H1 (cell line): ENCODE measurements around the gene PMM1. TPM values are rescaled to one million over a fixed set of nuclear protein-coding genes. Genes with fewer than 3 reads are reported as not detected.

Experiments
- CTCF ChIA-PET: fragments of 300-600 bp; sonication (Branson Sonifier 250); formaldehyde crosslinking; loops from one replicate; lab custom pipeline; 2021; ENCODE audit not compliant: partially characterized antibody; lab: Charles Lee
- POLR2A ChIA-PET: fragments of 300-600 bp; sonication (Branson Sonifier 250); formaldehyde crosslinking; loops from one replicate; lab custom pipeline; 2021; ENCODE audit warnings: inconsistent platforms; ENCODE audit not compliant: partially characterized antibody; lab: Charles Lee
- DNase-seq, 2 experiments: peaks; one replicate each; pipeline versions ENCODE4 v3.0.0 to v3.0.0-alpha.2; 2010 to 2022; ENCODE audit warnings: low spot score in 2 of 2, low read depth in 1 of 2, mixed read lengths in 1 of 2
- FAIRE-seq: peaks from 2 replicates; lab custom pipeline; 2011; peaks lifted over from hg19 to GRCh38; lab: Jason Lieb, UNC
- H2AFZ ChIP-seq: 2 replicates; pipeline ENCODE4 v1.8.1; 2012; ENCODE audit warnings: low read length, inconsistent platforms
- H2AK5ac ChIP-seq: 2 replicates; pipeline ENCODE4 v1.6.1; 2013; ENCODE audit warnings: low read depth, low read length
- H2BK120ac ChIP-seq: replicated peaks from 2 replicates; pipeline ENCODE3; 2013; ENCODE audit warnings: low read depth, low read length, inconsistent platforms
- H2BK12ac ChIP-seq: 2 replicates; pipeline ENCODE4 v1.6.1; 2013; ENCODE audit warnings: low read depth, low read length
- H2BK15ac ChIP-seq: 2 replicates; pipeline ENCODE4 v1.6.1; 2013; ENCODE audit warnings: low read length
- H2BK20ac ChIP-seq: 2 replicates; pipeline ENCODE4 v1.6.1; 2013; ENCODE audit warnings: low read length
- H2BK5ac ChIP-seq: 2 replicates; pipeline ENCODE4 v1.6.1; 2013; ENCODE audit warnings: low read depth, low read length
- H3K14ac ChIP-seq: 2 replicates; pipeline ENCODE4 v1.6.1; 2013; ENCODE audit warnings: inconsistent platforms; ENCODE audit not compliant: insufficient read length
- H3K18ac ChIP-seq: 2 replicates; pipeline ENCODE4 v1.6.1; 2013; ENCODE audit warnings: low read length; ENCODE audit errors: extremely low read depth
- H3K23ac ChIP-seq: 2 replicates; pipeline ENCODE4 v1.6.1; 2013; ENCODE audit warnings: inconsistent platforms; ENCODE audit not compliant: insufficient read length
- H3K23me2 ChIP-seq: 2 replicates; pipeline ENCODE4 v1.6.1; 2013; ENCODE audit warnings: low read depth, low read length
- H3K27ac ChIP-seq: 2 replicates; pipeline ENCODE4 v1.6.1; 2011; ENCODE audit warnings: low read depth, low read length, inconsistent platforms
- H3K27me3 ChIP-seq, 4 experiments: replicated peaks in 1 of 4; 1 replicate in 1 of 4; 2 replicates in 3 of 4; pipeline versions ENCODE4 v1.6.1 to v1.8.1; 2011 to 2013; ENCODE audit warnings: low read length in 3 of 4, mild to moderate bottlenecking in 3 of 4, inconsistent platforms in 2 of 4, mixed read lengths in 2 of 4, moderate library complexity in 1 of 4; ENCODE audit not compliant: control insufficient read depth in 3 of 4, insufficient read depth in 3 of 4; ENCODE audit errors: extremely low read depth in 1 of 4
- H3K36me3 ChIP-seq, 4 experiments: 2 replicates each; pipeline versions ENCODE4 v1.6.1 to v1.8.1; 2011 to 2013; ENCODE audit warnings: mild to moderate bottlenecking in 4 of 4, low read length in 3 of 4, moderate library complexity in 2 of 4, control low read depth in 1 of 4, inconsistent platforms in 1 of 4; ENCODE audit not compliant: insufficient read depth in 4 of 4, control insufficient read depth in 2 of 4
- H3K4ac ChIP-seq: replicated peaks from 2 replicates; pipeline ENCODE3; 2013; ENCODE audit warnings: low read length, low read depth, mixed read lengths, inconsistent platforms; ENCODE audit not compliant: insufficient read length
- H3K4me1 ChIP-seq, 4 experiments: replicated peaks in 1 of 4; 1 replicate in 1 of 4; 2 replicates in 3 of 4; pipeline versions ENCODE4 v1.6.1 to v1.8.1; 2011 to 2013; ENCODE audit warnings: low read length in 3 of 4, inconsistent platforms in 2 of 4, mixed read lengths in 1 of 4; ENCODE audit not compliant: insufficient read depth in 4 of 4, control insufficient read depth in 3 of 4
- H3K4me2 ChIP-seq, 2 experiments: 2 replicates each; pipeline versions ENCODE4 v1.6.1 to v1.8.1; 2011 to 2013; ENCODE audit warnings: low read depth in 2 of 2, low read length in 2 of 2, control low read depth in 1 of 2, inconsistent platforms in 1 of 2, mild to moderate bottlenecking in 1 of 2; ENCODE audit not compliant: insufficient read depth in 1 of 2
- H3K4me3 ChIP-seq, 4 experiments: fragments of 200-600, 300-600 bp in 1 of 4; sonication (generic), shearing (Covaris generic), sonication (Bioruptor Twin) in 1 of 4; 2 replicates each; pipeline versions ENCODE4 v1.5.1 to v1.8.1; 2011 to 2016; ENCODE audit warnings: low read length in 4 of 4, low read depth in 3 of 4, control low read depth in 2 of 4, inconsistent platforms in 2 of 4, mild to moderate bottlenecking in 2 of 4, mixed read lengths in 1 of 4, moderate library complexity in 1 of 4; ENCODE audit not compliant: insufficient read depth in 2 of 4; ENCODE audit errors: extremely low read depth in 1 of 4
- H3K56ac ChIP-seq: replicated peaks from 2 replicates; pipeline ENCODE3; 2013; ENCODE audit warnings: low read depth, mild to moderate bottlenecking, mixed read lengths, low read length, inconsistent platforms; ENCODE audit not compliant: insufficient read length
- H3K79me1 ChIP-seq: 2 replicates; pipeline ENCODE4 v1.6.1; 2013; ENCODE audit warnings: low read depth, low read length, control low read depth
- H3K79me2 ChIP-seq, 2 experiments: 2 replicates each; pipeline versions ENCODE4 v1.6.1 to v1.8.1; 2012 to 2013; ENCODE audit warnings: low read length in 2 of 2, mild to moderate bottlenecking in 2 of 2, inconsistent platforms in 1 of 2; ENCODE audit not compliant: insufficient read depth in 2 of 2, control insufficient read depth in 1 of 2
- H3K9ac ChIP-seq, 4 experiments: replicated peaks in 1 of 4; 1 replicate in 1 of 4; 2 replicates in 3 of 4; pipeline versions ENCODE4 v1.6.1 to v1.8.1; 2011 to 2013; ENCODE audit warnings: low read depth in 3 of 4, low read length in 3 of 4, control low read depth in 2 of 4, mild to moderate bottlenecking in 2 of 4, moderate library complexity in 2 of 4, inconsistent platforms in 1 of 4; ENCODE audit errors: extremely low read depth in 1 of 4
- H3K9me3 ChIP-seq, 2 experiments: 2 replicates each; pipeline versions ENCODE4 v1.6.1 to v1.8.1; 2012 to 2013; ENCODE audit warnings: mild to moderate bottlenecking in 2 of 2, moderate library complexity in 2 of 2, control low read depth in 1 of 2, inconsistent platforms in 1 of 2, low read depth in 1 of 2, low read length in 1 of 2, mixed read lengths in 1 of 2; ENCODE audit not compliant: insufficient read depth in 2 of 2
- H4K20me1 ChIP-seq, 2 experiments: replicated peaks in 1 of 2; 2 replicates each; pipeline versions ENCODE3 to v1.8.1; 2011 to 2013; ENCODE audit warnings: inconsistent platforms in 2 of 2, low read length in 2 of 2, mild to moderate bottlenecking in 1 of 2; ENCODE audit not compliant: insufficient read depth in 2 of 2, control insufficient read depth in 1 of 2
- H4K5ac ChIP-seq: 2 replicates; pipeline ENCODE4 v1.6.1; 2013; ENCODE audit warnings: low read length, low read depth, mixed read lengths, inconsistent platforms; ENCODE audit not compliant: insufficient read length
- H4K8ac ChIP-seq: 2 replicates; pipeline ENCODE4 v1.8.0; 2013; ENCODE audit warnings: mild to moderate bottlenecking, moderate library complexity, low read length, inconsistent platforms; ENCODE audit not compliant: insufficient read depth; ENCODE audit errors: extremely low read depth
- H4K91ac ChIP-seq: replicated peaks from 2 replicates; pipeline ENCODE3; 2013; ENCODE audit warnings: low read length, mixed read lengths, inconsistent platforms; ENCODE audit not compliant: insufficient read length
- ATF3 ChIP-seq: IDR thresholded peaks from 2 replicates; pipeline ENCODE4 v1.6.1; 2011; ENCODE audit warnings: low read depth, mild to moderate bottlenecking, low read length; ENCODE audit not compliant: insufficient read depth
- EZH2 ChIP-seq: fragments of 200-600 bp; sonication (generic); IDR thresholded peaks from 2 replicates; pipeline ENCODE4 v1.7.1; 2012; ENCODE audit warnings: low read depth, mild to moderate bottlenecking, moderate library complexity, low read length, inconsistent platforms; ENCODE audit not compliant: severe bottlenecking
- KDM4A ChIP-seq: IDR thresholded peaks from one replicate; pipeline ENCODE4 v1.7.1; 2012; ENCODE audit warnings: low read depth, mild to moderate bottlenecking, moderate library complexity, low read length, inconsistent platforms; ENCODE audit not compliant: severe bottlenecking
- POLR2A ChIP-seq, 2 experiments: IDR thresholded peaks; 1 replicate in 1 of 2; 2 replicates in 1 of 2; pipeline ENCODE4 v1.6.1; 2011; ENCODE audit warnings: low read depth in 2 of 2, low read length in 2 of 2, mild to moderate bottlenecking in 2 of 2; ENCODE audit errors: control extremely low read depth in 1 of 2
- RAD21 ChIP-seq, 2 experiments: IDR thresholded peaks in 1 of 2; conservative IDR thresholded peaks in 1 of 2; 2 replicates each; pipeline ENCODE4 v1.6.1; 2011; ENCODE audit warnings: low read depth in 2 of 2, low read length in 2 of 2, improper control_type of control experiment in 1 of 2, inconsistent platforms in 1 of 2, mild to moderate bottlenecking in 1 of 2, moderate library complexity in 1 of 2
- RXRA ChIP-seq: IDR thresholded peaks from 2 replicates; pipeline ENCODE4 v1.6.1; 2011; ENCODE audit warnings: low read depth, mild to moderate bottlenecking, low read length, moderate library complexity; ENCODE audit not compliant: insufficient read depth
- WGBS, 2 experiments: shearing (Covaris generic) in 1 of 2; methylation state at CpG; one replicate each; pipeline versions ENCODE4 v1.1.6 to v1.1.7; 2013 to 2015; ENCODE audit warnings: low lambda C conversion rate in 2 of 2, mixed read lengths in 2 of 2, inconsistent platforms in 1 of 2, low coverage in 1 of 2, missing lambda C conversion rate in 1 of 2; ENCODE audit not compliant: insufficient replicate concordance in 2 of 2, insufficient coverage in 1 of 2, insufficient read length in 1 of 2; ENCODE audit errors: extremely low coverage in 1 of 2, missing lambda C conversion rate in 1 of 2; 5-methylcytosine and 5-hydroxymethylcytosine counted together
- polyA plus RNA-seq, 7 experiments: library from polyadenylated mRNA; depleted of rRNA in 3 of 7; stranded (reverse) in 5 of 7; unstranded in 2 of 7; fragments of >200 nt in 5 of 7; fragments of 200-250 nt in 2 of 7; gene quantifications; 1 replicate in 5 of 7; 2 replicates in 1 of 7; 4 replicates in 1 of 7; pipeline versions ENCODE4 v1.2.1 to v1.2.3, GENCODE V29; 2011 to 2013; ENCODE audit warnings: missing spikeins in 2 of 7, mixed read lengths in 2 of 7
- total RNA-seq: library from RNA; stranded (reverse); fragmentation: NEBNext Ultra II Directional; extraction: Animal tissue kit (Norgen Biotek cat#: 25700); gene quantifications from 2 replicates; pipeline ENCODE4 v1.2.1, GENCODE V29; 2021

Gene PMM1
- total and polyA plus RNA-seq, 2 of the 8 experiments (the other 6 are each of a cell fraction or from before 2014, with no cell fraction given) = 11.3 to 20.0 TPM

GRCh38 chr22:41539146-41540005 is 50.3 kb downstream of the PMM1 start:
- Histone ChIP-seq H4K8ac (no peak overlapping the region), H3K79me2 (peaks cover 0 to 43% of the 10 kb centered on the region in 2 experiments; a peak in 3 of 4 replicates), H3K23me2 (0 out of 2 replicates have a peak, but pooled peaks cover 2% of the 10 kb centered on the region), H3K14ac (no peak overlapping the region), H3K56ac (no peak overlapping the region), H2BK20ac (no peak overlapping the region), H3K27me3 (no peaks in the 10 kb centered on the region), H3K18ac (no peak overlapping the region), H3K79me1 (peaks cover 12% of the 10 kb centered on the region), H3K27ac (no peak overlapping the region), H3K4me2 (no peak overlapping the region), H4K20me1 (peaks cover 0 to 16% of the 10 kb centered on the region in 2 experiments), H2AK5ac (no peak overlapping the region), H3K23ac (no peak overlapping the region), H3K36me3 (peaks cover 0 to 8% (median 3%) of the 10 kb centered on the region in 4 experiments; a peak in 3 of 8 replicates), H2BK120ac (no peak overlapping the region), H2BK5ac (no peak overlapping the region), H3K4ac (no peak overlapping the region), H3K4me3 (no peak overlapping the region), H3K9ac (no peak overlapping the region), H4K91ac (no peak overlapping the region), H2BK12ac (no peak overlapping the region), H3K9me3 (no peaks in the 10 kb centered on the region), H4K5ac (no peak overlapping the region), H2AFZ (no peak overlapping the region), H3K4me1 (peaks cover 0 to 5% (median 3%) of the 10 kb centered on the region in 4 experiments; a peak in 5 of 7 replicates), H2BK15ac (no peak overlapping the region)
- ChIA-PET CTCF (interaction anchor here (1.0 to 2.8 kb wide), 5 partner anchors 12 to 141 kb away, joined by 3 to 21 read pairs (median 7); no protein-coding TSS in a partner anchor), POLR2A (interaction anchor here (1.2 to 1.7 kb wide), 4 partner anchors 7 to 50 kb away, joined by 3 to 7 read pairs (median 3); partner anchors contain the start of gene PMM1)
- DNase-seq = no peak
- TF ChIP-seq RXRA (no peak), KDM4A (no peak), RAD21 (IDR thresholded peaks at IDR 0.05 in 1 of 2, conservative IDR thresholded peaks at IDR 0.05 in 1 of 2; ENCODE audit: low read depth in 2 of 2, low read length in 2 of 2) (no peak), POLR2A (IDR thresholded peaks at IDR 0.05; ENCODE audit: control extremely low read depth in 1 of 2, low read depth in 2 of 2, low read length in 2 of 2) (no peak), EZH2 (no peak), ATF3 (no peak)
- WGBS, 2 experiments = 94% methylated on average over 13 of the region's 13 CpGs; no CpG with 5 or more reads in 1 of the 2 experiments
- FAIRE-seq = no peak
